ENCODE data around the gene APOLD1. TPM values are rescaled to one million over a fixed set of nuclear protein-coding genes. Genes with fewer than 3 reads are reported as not detected.
A peak's percentile ranks its signal among the peaks of the same experiment; 100 is the strongest.
"Not testable (repeated sequence)": the region's sequence is repeated elsewhere in the genome, so short reads cannot be mapped to it uniquely, and the experiment has no call there.

The APOLD1 gene, protein sequence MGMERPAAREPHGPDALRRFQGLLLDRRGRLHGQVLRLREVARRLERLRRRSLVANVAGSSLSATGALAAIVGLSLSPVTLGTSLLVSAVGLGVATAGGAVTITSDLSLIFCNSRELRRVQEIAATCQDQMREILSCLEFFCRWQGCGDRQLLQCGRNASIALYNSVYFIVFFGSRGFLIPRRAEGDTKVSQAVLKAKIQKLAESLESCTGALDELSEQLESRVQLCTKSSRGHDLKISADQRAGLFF
- total RNA-seq, result 10 to 100 TPM in 5 of 6 donors, 1 to 10 TPM in 1; 8.5 to 36.5 (median 15.6) TPM

DNA sequence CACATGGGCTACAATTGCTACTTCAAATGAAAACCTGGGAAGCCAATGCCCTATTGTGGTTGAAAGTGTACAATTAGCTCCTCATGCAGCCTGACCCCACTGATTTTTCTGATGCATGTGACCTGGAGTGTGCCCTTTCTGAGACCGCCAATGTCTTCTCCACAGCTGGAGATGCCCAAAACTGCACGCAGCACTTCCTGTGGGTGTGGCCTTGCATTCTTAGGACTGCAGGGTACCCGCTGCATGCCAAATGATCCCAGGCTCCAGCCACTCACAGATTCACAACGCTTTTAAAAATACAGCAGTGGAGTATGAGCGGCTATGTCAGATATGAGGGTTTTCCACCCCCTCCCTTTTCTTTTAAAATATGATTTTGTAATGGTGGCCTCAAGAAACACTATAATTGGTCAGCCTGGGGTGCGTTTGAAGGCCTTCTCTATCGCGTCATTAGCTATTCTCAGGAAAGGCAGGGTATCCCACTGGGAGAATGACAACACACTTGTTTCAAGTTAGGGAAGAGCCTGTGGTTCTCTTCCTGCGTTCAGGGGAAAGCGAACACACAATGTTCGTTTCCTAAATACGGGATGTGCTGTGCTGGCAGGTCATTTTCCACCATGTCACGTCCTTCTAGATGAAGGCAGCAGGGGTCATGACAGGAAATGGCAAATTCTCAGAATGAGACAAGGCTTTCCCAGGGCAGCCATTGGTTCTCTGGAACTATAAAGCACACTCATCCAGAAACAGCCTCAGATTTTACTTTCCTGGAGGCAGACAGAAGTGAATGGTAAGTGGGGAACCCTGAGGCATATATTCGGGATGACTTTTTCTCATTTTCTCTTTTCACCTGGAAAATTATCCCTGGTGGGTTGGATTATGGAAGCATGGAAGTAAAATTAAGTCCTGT, at the start of gene APOLD1:
Gene APOLD1, plus strand, starts transcription at position 749 of the 904 bp plus-strand sequence. Its CDS starts 33 bp downstream, at position 782.
- no peak for ATAC-seq (ENCODE audit: low FRiP score in 2 of 2)
- TF ChIP-seq, protein P1, sequence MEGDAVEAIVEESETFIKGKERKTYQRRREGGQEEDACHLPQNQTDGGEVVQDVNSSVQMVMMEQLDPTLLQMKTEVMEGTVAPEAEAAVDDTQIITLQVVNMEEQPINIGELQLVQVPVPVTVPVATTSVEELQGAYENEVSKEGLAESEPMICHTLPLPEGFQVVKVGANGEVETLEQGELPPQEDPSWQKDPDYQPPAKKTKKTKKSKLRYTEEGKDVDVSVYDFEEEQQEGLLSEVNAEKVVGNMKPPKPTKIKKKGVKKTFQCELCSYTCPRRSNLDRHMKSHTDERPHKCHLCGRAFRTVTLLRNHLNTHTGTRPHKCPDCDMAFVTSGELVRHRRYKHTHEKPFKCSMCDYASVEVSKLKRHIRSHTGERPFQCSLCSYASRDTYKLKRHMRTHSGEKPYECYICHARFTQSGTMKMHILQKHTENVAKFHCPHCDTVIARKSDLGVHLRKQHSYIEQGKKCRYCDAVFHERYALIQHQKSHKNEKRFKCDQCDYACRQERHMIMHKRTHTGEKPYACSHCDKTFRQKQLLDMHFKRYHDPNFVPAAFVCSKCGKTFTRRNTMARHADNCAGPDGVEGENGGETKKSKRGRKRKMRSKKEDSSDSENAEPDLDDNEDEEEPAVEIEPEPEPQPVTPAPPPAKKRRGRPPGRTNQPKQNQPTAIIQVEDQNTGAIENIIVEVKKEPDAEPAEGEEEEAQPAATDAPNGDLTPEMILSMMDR (IDR thresholded peaks at IDR 0.05), result no peak
- TF ChIP-seq POLR2AphosphoS5 (IDR thresholded peaks at IDR 0.05) (peak; percentile 70 to 88), EP300 (IDR thresholded peaks at IDR 0.05) (peak; percentile 88 to 100 (median 93)), POLR2A (IDR thresholded peaks at IDR 0.05) (peak in 1 of 4 donors; percentile 57)
- H3K4me3 ChIP-seq, result peak within 1 kb of the TSS in 3 of 4 donors; percentile 62 to 65 (median 64)

DNA sequence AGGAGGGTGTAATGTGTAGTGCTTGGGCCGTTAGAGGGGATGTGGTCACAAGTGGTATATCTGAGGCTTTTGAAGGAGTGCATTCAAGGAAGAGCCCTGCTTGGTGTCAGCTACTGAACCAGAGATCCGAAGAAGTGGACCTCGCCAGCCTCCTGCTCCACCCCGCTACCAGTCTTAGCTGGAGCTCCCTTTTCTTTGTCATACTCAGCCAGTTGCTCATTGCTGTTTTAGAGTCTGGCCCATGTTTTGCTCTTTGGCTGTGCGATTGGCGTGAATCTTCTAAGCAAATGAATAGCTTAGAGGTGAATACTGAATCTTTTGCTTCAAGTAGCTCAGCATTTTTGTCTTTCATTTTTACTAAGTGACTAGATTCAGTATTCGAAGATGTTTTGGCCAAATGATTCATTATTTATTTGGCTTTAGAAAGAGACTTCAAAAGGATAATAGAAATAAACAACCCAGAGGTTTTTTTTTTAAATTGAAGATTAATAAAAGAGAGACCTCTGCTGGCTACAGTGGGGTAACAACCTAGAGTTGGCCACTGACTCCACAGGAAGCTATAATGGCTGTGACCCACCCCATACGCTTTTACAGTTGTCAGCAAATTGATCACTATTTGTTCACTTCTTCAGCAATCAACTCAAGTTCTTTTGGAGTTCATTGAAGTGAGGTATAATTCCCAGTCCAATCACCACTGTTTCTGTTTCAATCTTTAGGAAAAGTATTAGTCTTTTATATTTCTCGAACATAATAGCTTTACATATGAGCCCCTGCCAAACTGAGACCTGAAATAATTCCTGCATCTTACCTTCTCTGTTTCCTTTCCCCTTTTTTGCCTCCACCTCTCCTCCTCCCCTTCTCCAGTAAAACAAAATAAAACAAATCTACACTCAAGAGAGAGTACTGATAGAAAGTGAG, 48.4 kb upstream of the APOLD1 start:
- H3K4me3 ChIP-seq, result no peak overlapping the region

More for the DNA sequence above, at the start of gene APOLD1:
- DNase-seq, result no peak
- no peaks in the 10 kb centered on the region for H3K27me3 ChIP-seq
- no peaks in the 10 kb centered on the region for H3K9me3 ChIP-seq
- peak within 1 kb of the TSS; percentile 78 to 92 (median 90) for H3K27ac ChIP-seq
- WGBS, 2 donors, result 70 to 73% methylated on average over 14 of the region's 14 CpGs
- H3K36me3 ChIP-seq, result no peaks in the 10 kb centered on the region
- peaks cover 16 to 31% (median 26%) of the 10 kb centered on the region in 4 donors for H3K4me1 ChIP-seq

DNA sequence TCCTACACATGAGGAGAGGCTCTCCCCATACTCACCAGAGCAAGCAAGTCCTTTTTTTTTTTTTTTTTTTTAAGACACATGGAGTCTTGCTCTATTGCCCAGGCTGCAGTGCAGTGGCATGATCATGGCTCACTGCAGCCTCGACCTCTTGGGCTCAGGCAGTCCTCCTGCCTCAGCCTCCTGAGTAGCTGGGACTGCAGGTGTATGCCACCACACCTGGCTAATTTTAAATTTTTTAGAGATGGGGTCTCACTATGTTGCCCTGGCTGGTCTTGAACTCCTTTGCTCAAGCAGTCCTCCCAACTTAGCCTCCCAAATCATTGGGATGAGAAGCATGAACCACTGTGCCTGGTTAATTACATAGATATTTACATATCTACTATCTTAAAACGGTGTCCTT, 47.3 kb upstream of the APOLD1 start:
- WGBS, 2 donors, result 77 to 95% methylated on average over 2 of the region's 2 CpGs
- H3K4me1 ChIP-seq, result peaks cover 4 to 39% (median 20%) of the 10 kb centered on the region in 4 donors
- not testable (repeated sequence) for H3K4me3 ChIP-seq; H3K27ac ChIP-seq; H3K36me3 ChIP-seq; H3K27me3 ChIP-seq; H3K9me3 ChIP-seq; ATAC-seq (ENCODE audit: low FRiP score in 2 of 2); DNase-seq

More for the DNA sequence above, 48.4 kb upstream of the APOLD1 start:
- H3K4me1 ChIP-seq, result peaks cover under 1 to 36% (median 19%) of the 10 kb centered on the region in 4 donors
- TF ChIP-seq EP300 (IDR thresholded peaks at IDR 0.05) (no peak), POLR2A (IDR thresholded peaks at IDR 0.05) (peak in 1 of 4 donors; percentile 40), POLR2AphosphoS5 (IDR thresholded peaks at IDR 0.05) (peak in 1 of 2 donors; percentile 17)
- TF ChIP-seq, protein P1 (IDR thresholded peaks at IDR 0.05), result peak in 5 of 6 experiments; percentile 33 to 69 (median 57)
- H3K27ac ChIP-seq, result peak overlapping the region; percentile 0 to 81 (median 49)
- no peaks in the 10 kb centered on the region for H3K36me3 ChIP-seq
- ATAC-seq (ENCODE audit: low FRiP score in 2 of 2) (peak; percentile 68 to 93), DNase-seq (peak in 1 of 2 donors; percentile 33)
- no peaks in the 10 kb centered on the region for H3K27me3 ChIP-seq
- no peaks in the 10 kb centered on the region for H3K9me3 ChIP-seq
- WGBS, 2 donors, result 43 to 45% methylated on average over 9 of the region's 9 CpGs

DNA sequence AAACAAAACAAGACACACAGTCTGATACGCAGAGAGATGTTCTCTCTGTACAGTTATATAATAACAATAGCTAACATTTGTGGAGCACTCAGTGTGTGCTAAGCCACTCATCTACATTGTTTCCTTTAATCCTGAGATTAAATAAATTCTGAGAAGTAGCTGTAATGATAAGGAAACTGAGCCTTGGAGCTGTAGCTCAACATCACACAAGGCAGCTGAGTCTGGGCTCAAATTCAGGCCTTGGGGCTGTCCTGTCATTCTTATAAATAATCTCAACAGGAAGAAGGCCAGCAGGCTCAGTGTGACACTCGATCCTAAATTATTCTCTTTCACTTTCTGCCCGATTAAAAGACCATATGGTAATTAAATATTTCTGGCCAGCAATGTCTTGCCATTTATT, 43.8 kb upstream of the APOLD1 start:
- H3K27ac ChIP-seq, result peak overlapping the region in 3 of 4 donors; percentile 1 to 71 (median 58)
- no peaks in the 10 kb centered on the region for H3K9me3 ChIP-seq
- ATAC-seq (ENCODE audit: low FRiP score in 2 of 2) (no peak), DNase-seq (no peak)
- H3K4me1 ChIP-seq, result peaks cover 4 to 23% (median 14%) of the 10 kb centered on the region in 4 donors
- H3K36me3 ChIP-seq, result no peaks in the 10 kb centered on the region
- TF ChIP-seq EP300 (IDR thresholded peaks at IDR 0.05), result no peak
- TF ChIP-seq POLR2A (IDR thresholded peaks at IDR 0.05), result no peak
- no peak for TF ChIP-seq POLR2AphosphoS5 (IDR thresholded peaks at IDR 0.05)
- WGBS, 2 donors, result 21 to 32% methylated on average over 3 of the region's 3 CpGs
- no peaks in the 10 kb centered on the region for H3K27me3 ChIP-seq
- no peak overlapping the region for H3K4me3 ChIP-seq

DNA sequence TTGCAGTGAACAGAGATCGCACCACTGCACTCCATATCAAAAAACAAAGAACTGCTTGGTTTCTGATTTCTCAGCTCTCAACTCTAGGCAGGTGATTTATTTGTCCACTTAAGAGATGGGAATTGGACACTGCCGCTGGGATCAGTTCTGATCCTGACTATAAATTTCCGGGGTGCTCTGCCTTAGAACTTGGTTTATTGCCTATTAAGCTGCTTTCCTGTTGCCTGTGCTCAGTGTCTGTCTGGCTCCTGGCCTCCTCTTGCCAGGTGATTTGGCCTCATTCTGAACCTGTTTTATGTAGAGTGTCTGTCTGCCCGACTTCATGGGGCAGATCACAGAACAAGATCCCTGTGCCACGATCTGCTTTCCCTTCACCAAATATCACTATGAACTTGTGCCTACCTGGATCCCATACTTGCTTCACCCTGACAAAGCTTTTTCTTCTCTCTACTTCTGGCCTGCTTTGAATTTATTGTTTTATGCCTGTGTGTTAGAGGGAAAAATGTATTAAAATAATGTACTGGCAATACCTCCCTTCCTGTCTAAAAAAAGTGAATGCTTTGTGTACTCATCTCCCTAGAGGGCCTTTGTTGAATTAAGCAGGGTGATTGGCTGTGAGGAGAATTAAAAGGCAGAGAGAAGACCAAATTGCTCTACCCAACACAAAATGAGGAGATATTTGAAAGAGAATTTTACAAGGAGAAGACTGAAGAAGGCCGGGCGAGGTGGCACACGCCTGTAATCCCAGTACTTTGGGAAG, 40.7 kb upstream of the APOLD1 start:
- no peak overlapping the region for H3K4me3 ChIP-seq
- no peak overlapping the region for H3K27ac ChIP-seq
- peaks cover 0 to 12% (median 8%) of the 10 kb centered on the region in 4 donors for H3K4me1 ChIP-seq
- ATAC-seq (ENCODE audit: low FRiP score in 2 of 2), result no peak
- 94 to 95% methylated on average over 8 of the region's 8 CpGs for WGBS, 2 donors
- H3K9me3 ChIP-seq, result no peaks in the 10 kb centered on the region
- no peaks in the 10 kb centered on the region for H3K27me3 ChIP-seq
- TF ChIP-seq POLR2AphosphoS5 (IDR thresholded peaks at IDR 0.05) (no peak), POLR2A (IDR thresholded peaks at IDR 0.05) (no peak), EP300 (IDR thresholded peaks at IDR 0.05) (no peak)
- TF ChIP-seq, protein P1 (IDR thresholded peaks at IDR 0.05), result no peak
- DNase-seq, result no peak
- H3K36me3 ChIP-seq, result no peaks in the 10 kb centered on the region
